Peyer's patch (tissue), 4 donors: ENCODE data around the gene XPC.

Experiments
- POLR2A ChIP-seq, 2 donors: fragments of 450-650 bp; IDR thresholded peaks; one replicate each; pipeline ENCODE4 v1.5.1; 2017; ENCODE audit warnings: antibody characterized with exemption in 2 of 2, mild to moderate bottlenecking in 2 of 2, moderate library complexity in 2 of 2
- TF ChIP-seq, protein P1 (sequence below), 6 experiments: fragments of 450-650 bp in 4 of 6; fragments of 200-600 bp in 2 of 6; sonication (generic) in 1 of 6; IDR thresholded peaks; one replicate each; pipeline ENCODE4 v1.5.1; 2017 to 2019; ENCODE audit warnings: antibody characterized with exemption in 6 of 6, mild to moderate bottlenecking in 3 of 6, moderate library complexity in 1 of 6

DNA sequence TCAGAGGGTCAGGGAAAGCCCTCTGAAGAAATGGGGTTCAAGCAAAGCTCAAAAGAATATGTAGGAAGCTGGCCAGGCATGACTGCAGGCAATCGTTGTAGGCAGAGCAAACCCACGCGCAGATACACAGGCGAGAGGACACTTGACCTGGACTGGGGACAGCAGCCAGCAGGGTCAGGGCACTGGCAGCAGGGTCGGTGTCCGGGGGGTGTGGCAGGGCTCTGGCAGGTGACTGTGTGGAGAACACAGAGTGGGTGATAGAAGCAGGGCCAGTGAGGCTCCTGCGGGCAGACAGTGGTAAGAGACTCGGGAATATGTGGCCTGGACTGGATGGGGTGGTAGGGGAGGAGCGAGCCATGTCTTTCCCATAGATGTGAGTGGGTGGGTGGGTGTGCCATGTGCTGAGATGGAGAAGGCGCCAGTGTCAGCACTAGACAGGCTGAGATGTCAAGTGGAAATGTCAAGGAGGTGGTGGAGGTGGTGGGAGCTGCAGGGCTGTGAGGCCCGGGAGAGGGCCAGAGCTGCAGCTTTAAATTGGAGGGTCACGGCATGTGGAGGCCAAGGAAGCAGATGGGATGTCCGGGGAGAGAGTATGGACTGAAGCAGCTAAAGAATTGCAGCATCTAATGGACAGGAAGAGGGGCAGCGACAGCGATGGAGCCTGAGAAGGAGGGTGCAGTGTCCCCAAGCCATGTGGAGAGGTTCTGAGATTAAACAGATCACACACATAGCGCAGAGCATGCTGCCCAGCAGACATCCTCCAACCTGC lies 40.1 kb downstream of the XPC start:
- TF ChIP-seq, protein P1, sequence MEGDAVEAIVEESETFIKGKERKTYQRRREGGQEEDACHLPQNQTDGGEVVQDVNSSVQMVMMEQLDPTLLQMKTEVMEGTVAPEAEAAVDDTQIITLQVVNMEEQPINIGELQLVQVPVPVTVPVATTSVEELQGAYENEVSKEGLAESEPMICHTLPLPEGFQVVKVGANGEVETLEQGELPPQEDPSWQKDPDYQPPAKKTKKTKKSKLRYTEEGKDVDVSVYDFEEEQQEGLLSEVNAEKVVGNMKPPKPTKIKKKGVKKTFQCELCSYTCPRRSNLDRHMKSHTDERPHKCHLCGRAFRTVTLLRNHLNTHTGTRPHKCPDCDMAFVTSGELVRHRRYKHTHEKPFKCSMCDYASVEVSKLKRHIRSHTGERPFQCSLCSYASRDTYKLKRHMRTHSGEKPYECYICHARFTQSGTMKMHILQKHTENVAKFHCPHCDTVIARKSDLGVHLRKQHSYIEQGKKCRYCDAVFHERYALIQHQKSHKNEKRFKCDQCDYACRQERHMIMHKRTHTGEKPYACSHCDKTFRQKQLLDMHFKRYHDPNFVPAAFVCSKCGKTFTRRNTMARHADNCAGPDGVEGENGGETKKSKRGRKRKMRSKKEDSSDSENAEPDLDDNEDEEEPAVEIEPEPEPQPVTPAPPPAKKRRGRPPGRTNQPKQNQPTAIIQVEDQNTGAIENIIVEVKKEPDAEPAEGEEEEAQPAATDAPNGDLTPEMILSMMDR (IDR thresholded peaks at IDR 0.05), result no peak
- no peak for TF ChIP-seq POLR2A (IDR thresholded peaks at IDR 0.05)
